HepG2 (cell line): ENCODE results near the gene PODN. TPM values are rescaled to one million over a fixed set of nuclear protein-coding genes. Genes with fewer than 3 reads are reported as not detected.

ENCODE experiments used
- ATAC-seq: fragments of 200-7000 bp; cut with Tn5 transposase; 3 replicates; pipeline ENCODE4 v1.9.1; 2020; ENCODE audit warnings: mild to moderate bottlenecking, moderate library complexity
- BruUV-seq: library from RNA; stranded (reverse); fragments of 400-500 nt; replicated peaks from 2 replicates; lab custom pipeline; 2021; lab: Mats Ljungman, UMichigan
- CTCF ChIA-PET: fragments of 300-600 bp; formaldehyde crosslinking; extraction: SDS; loops from one replicate; lab custom pipeline; 2021; ENCODE audit warnings: low total read pairs, inconsistent platforms, low intra/inter-chr PET ratio; lab: Yijun Ruan, JAX
- POLR2A ChIA-PET: fragments of 350-600 bp; sonication (Branson Sonifier 250); formaldehyde crosslinking; loops from one replicate; lab custom pipeline; 2020; ENCODE audit warnings: antibody characterized with exemption, inconsistent platforms; lab: Yijun Ruan, JAX
- DNase-seq: peaks from one replicate; pipeline ENCODE4 v3.0.0-alpha.2; 2015; ENCODE audit warnings: low spot score
- FAIRE-seq: peaks from 3 replicates; lab custom pipeline; 2011; peaks lifted over from hg19 to GRCh38; lab: Jason Lieb, UNC
- H2AFZ ChIP-seq: one replicate; pipeline ENCODE4 v1.6.1; 2011; ENCODE audit warnings: low read length, inconsistent platforms
- H3K27ac ChIP-seq: fragments of 300-600 bp; 3 replicates; pipeline ENCODE4 v1.8.0; 2011; ENCODE audit warnings: mixed run types, mild to moderate bottlenecking, mixed read lengths, low read length, inconsistent platforms; ENCODE audit not compliant: insufficient read depth; ENCODE audit errors: extremely low read length
- H3K27me3 ChIP-seq, 2 experiments: fragments of 200-600 bp in 1 of 2; 2 replicates in 1 of 2; 3 replicates in 1 of 2; pipeline versions ENCODE4 v1.6.0 to v1.8.0; 2011; ENCODE audit warnings: low read length in 2 of 2, mild to moderate bottlenecking in 2 of 2, moderate library complexity in 2 of 2, inconsistent platforms in 1 of 2; ENCODE audit not compliant: insufficient read depth in 2 of 2, control insufficient read depth in 1 of 2
- H3K36me3 ChIP-seq, 2 experiments: fragments of 200-600 bp in 1 of 2; replicated peaks in 1 of 2; 2 replicates in 1 of 2; 3 replicates in 1 of 2; pipeline versions ENCODE4 v1.5.1 to v1.8.0; 2011; ENCODE audit warnings: low read length in 2 of 2, inconsistent platforms in 1 of 2; ENCODE audit not compliant: insufficient read depth in 2 of 2, control insufficient read depth in 1 of 2
- H3K4me1 ChIP-seq: 2 replicates; pipeline ENCODE4 v1.5.1; 2012; ENCODE audit warnings: low read length, inconsistent platforms; ENCODE audit not compliant: insufficient read depth
- H3K4me2 ChIP-seq: 2 replicates; pipeline ENCODE4 v1.6.0; 2011; ENCODE audit warnings: low read depth, low read length, inconsistent platforms
- H3K4me3 ChIP-seq, 3 experiments: fragments of 200-600 bp in 1 of 3; sonication (generic), shearing (Covaris generic) in 1 of 3; replicated peaks in 1 of 3; 2 replicates each; pipeline ENCODE4 v1.5.1; 2011 to 2016; ENCODE audit warnings: low read length in 3 of 3, inconsistent platforms in 2 of 3, low read depth in 2 of 3, mild to moderate bottlenecking in 2 of 3, control low read depth in 1 of 3, mixed read lengths in 1 of 3; ENCODE audit not compliant: insufficient read depth in 1 of 3
- H3K79me2 ChIP-seq: one replicate; pipeline ENCODE4 v1.6.1; 2011; ENCODE audit warnings: low read length, inconsistent platforms; ENCODE audit not compliant: insufficient read depth
- H3K9ac ChIP-seq: 2 replicates; pipeline ENCODE4 v1.6.0; 2011; ENCODE audit warnings: mild to moderate bottlenecking, low read depth, low read length, inconsistent platforms; ENCODE audit not compliant: insufficient read depth
- H3K9me3 ChIP-seq: 2 replicates; pipeline ENCODE4 v1.5.1; 2012; ENCODE audit warnings: mild to moderate bottlenecking, low read length
- H4K20me1 ChIP-seq: 2 replicates; pipeline ENCODE4 v1.6.0; 2011; ENCODE audit warnings: inconsistent platforms, mild to moderate bottlenecking, low read length, moderate library complexity; ENCODE audit not compliant: insufficient read depth
- ATF4 ChIP-seq, 2 experiments: fragments of 450-650 bp in 1 of 2; sonication (generic) in 1 of 2; formaldehyde crosslinking; IDR thresholded peaks; 2 replicates each; pipeline versions ENCODE4 v1.5.0 to v1.8.0; 2020 to 2022; ENCODE audit warnings: mild to moderate bottlenecking in 1 of 2, missing genetic modification reagents in 1 of 2
- CEBPB ChIP-seq: IDR thresholded peaks from 2 replicates; pipeline ENCODE4 v1.6.1; 2011; ENCODE audit warnings: low read depth, low read length, improper control_type of control experiment, borderline replicate concordance
- FOXM1 ChIP-seq: sonication (generic); formaldehyde crosslinking; IDR thresholded peaks from 2 replicates; pipeline ENCODE4 v1.5.0; 2020; ENCODE audit warnings: missing genetic modification reagents
- JDP2 ChIP-seq: sonication (generic); formaldehyde crosslinking; IDR thresholded peaks from 2 replicates; pipeline ENCODE4 v1.8.1; 2022; ENCODE audit warnings: missing genetic modification reagents, borderline replicate concordance
- SKI ChIP-seq: fragments of 450-650 bp; IDR thresholded peaks from one replicate; pipeline ENCODE4 v1.6.1; 2018; ENCODE audit warnings: mild to moderate bottlenecking; ENCODE audit not compliant: partially characterized antibody
- ZMYM3 ChIP-seq: sonication (generic); formaldehyde crosslinking; IDR thresholded peaks from 2 replicates; pipeline ENCODE4 v1.5.1; 2020; ENCODE audit warnings: mild to moderate bottlenecking, missing genetic modification reagents
- ZNF501 ChIP-seq: sonication (generic); formaldehyde crosslinking; IDR thresholded peaks from 2 replicates; pipeline ENCODE4 v1.5.1; 2020; ENCODE audit warnings: mild to moderate bottlenecking, moderate library complexity, missing genetic modification reagents
- WGBS: methylation state at CpG from one replicate; pipeline ENCODE4 v1.1.6; 2017; ENCODE audit warnings: low lambda C conversion rate; 5-methylcytosine and 5-hydroxymethylcytosine counted together
- in situ Hi-C: cut with HindIII; loops from 2 replicates; pipeline ENCODE4 v1.10.0; 2017; ENCODE audit warnings: low pct_unique_long_range_greater_than_20kb; ENCODE audit not compliant: extremely low pct_ligation_motif_present
- intact Hi-C: fragments of 100-400 bp; cut with micrococcal nuclease; formaldehyde crosslinking; loops from one replicate; pipeline ENCODE4 v1.10.0; 2022; ENCODE audit not compliant: unreplicated experiment
- polyA plus RNA-seq, 8 experiments: library from polyadenylated mRNA; depleted of rRNA in 3 of 8; stranded (reverse) in 7 of 8; unstranded in 1 of 8; fragments of >200 nt; fragmentation: Illumina TruSeq in 4 of 8; extraction: Trizol in 4 of 8; gene quantifications; 2 replicates each; pipeline versions ENCODE4 v1.2.1 to v1.2.3, GENCODE V29; 2011 to 2016; ENCODE audit warnings: low read depth in 4 of 8, missing spikeins in 1 of 8, mixed read lengths in 1 of 8; ENCODE audit not compliant: insufficient read depth in 1 of 8
- total RNA-seq, 5 experiments: library from RNA; depleted of rRNA; stranded (reverse); fragments of >200 nt; fragmentation: Illumina TruSeq; extraction: Trizol; gene quantifications; 2 replicates each; pipeline ENCODE4 v1.2.3, GENCODE V29; 2016; ENCODE audit warnings: low read depth in 1 of 5

Gene PODN
- total and polyA plus RNA-seq, 2 of the 13 experiments (the other 11 are each of a cell fraction or from before 2014, with no cell fraction given), result 0.13 TPM; not detected in 1

GRCh38 chr1:53068314-53069099 lies 6.5 kb downstream of the PODN start:
- in situ Hi-C loops, result no loop called here
- H3K4me3 ChIP-seq, result no peak overlapping the region
- POLR2A ChIA-PET, result no interaction called here
- H3K9me3 ChIP-seq, result no peaks in the 10 kb centered on the region
- H3K27ac ChIP-seq, result no peak overlapping the region
- DNase-seq (no peak), FAIRE-seq (no peak), ATAC-seq (no peak)
- TF ChIP-seq ATF4 (CRISPR knock-in tag; IDR thresholded peaks at IDR 0.05) (no peak), ZNF501 (CRISPR knock-in tag) (no peak), CEBPB (peak; percentile 13; the same call in 1 of the 2 replicates), SKI (no peak), FOXM1 (no peak)
- no peaks in the 10 kb centered on the region for H3K79me2 ChIP-seq
- no peaks in the 10 kb centered on the region for H3K36me3 ChIP-seq
- no peak overlapping the region for H2AFZ ChIP-seq
- H3K27me3 ChIP-seq, result peaks cover 5 to 49% of the 10 kb centered on the region in 2 experiments; a peak in 4 of 5 replicates
- BruUV-seq, result no TSS peak
- 18% methylated on average over 4 of the region's 7 CpGs for WGBS
- H4K20me1 ChIP-seq, result no peaks in the 10 kb centered on the region
- intact Hi-C loops, result no loop called here
- no peak overlapping the region for H3K9ac ChIP-seq
- H3K4me1 ChIP-seq, result no peaks in the 10 kb centered on the region; the same call in 1 of the 2 replicates
- CTCF ChIA-PET, result no interaction called here
- no peak overlapping the region for H3K4me2 ChIP-seq

- no peaks in the 10 kb centered on the region for H3K79me2 ChIP-seq
- ATAC-seq (no peak), DNase-seq (no peak), FAIRE-seq (no peak)
- ChIA-PET CTCF (no interaction called here), POLR2A (no interaction called here)
- in situ Hi-C loops (no loop called here), intact Hi-C loops (no loop called here)
- H2AFZ ChIP-seq, result no peak overlapping the region
- H3K36me3 ChIP-seq, result no peaks in the 10 kb centered on the region
- no peak overlapping the region for H3K27ac ChIP-seq
- H4K20me1 ChIP-seq, result no peaks in the 10 kb centered on the region
- H3K27me3 ChIP-seq, result peaks cover 5 to 41% of the 10 kb centered on the region in 2 experiments; a peak in 4 of 5 replicates
- H3K4me1 ChIP-seq, result peaks cover 7% of the 10 kb centered on the region; the same call in 1 of the 2 replicates
- H3K9ac ChIP-seq, result no peak overlapping the region
- peak; percentile 35; the same call in 1 of the 2 replicates for TF ChIP-seq ZMYM3
- no peak for TF ChIP-seq JDP2 (CRISPR knock-in tag)
- no TSS peak for BruUV-seq
- H3K9me3 ChIP-seq, result no peaks in the 10 kb centered on the region
- no peak overlapping the region for H3K4me3 ChIP-seq
- 93% methylated on average over 3 of the region's 7 CpGs for WGBS
- no peak overlapping the region for H3K4me2 ChIP-seq
These were observed 7.3 kb downstream of the PODN start for GRCh38 chr1:53069265-53069662.
